GM12874 (cell line): ENCODE data around the gene MLLT6.

ENCODE experiments used
- TF ChIP-seq, protein P1 (sequence below): IDR thresholded peaks from 2 replicates; pipeline ENCODE4 v1.5.1; 2011; ENCODE audit warnings: low read depth, mild to moderate bottlenecking, control low read depth, low read length, moderate library complexity; ENCODE audit not compliant: insufficient read depth

Gene MLLT6

DNA sequence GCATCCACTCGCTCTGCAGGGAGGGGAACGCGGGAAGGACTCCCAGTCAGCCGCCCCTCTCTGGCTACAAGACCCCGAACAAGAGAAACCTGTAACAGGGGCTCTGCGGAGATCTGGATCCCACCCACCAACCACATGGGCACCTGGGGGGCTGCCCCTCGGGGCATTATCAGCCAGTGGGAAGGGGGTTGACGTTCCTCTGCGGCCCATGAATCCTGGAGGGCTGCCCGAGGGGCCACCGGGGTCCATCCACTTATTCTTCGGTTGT is 44.9 kb downstream of the MLLT6 start:
- TF ChIP-seq, protein P1, sequence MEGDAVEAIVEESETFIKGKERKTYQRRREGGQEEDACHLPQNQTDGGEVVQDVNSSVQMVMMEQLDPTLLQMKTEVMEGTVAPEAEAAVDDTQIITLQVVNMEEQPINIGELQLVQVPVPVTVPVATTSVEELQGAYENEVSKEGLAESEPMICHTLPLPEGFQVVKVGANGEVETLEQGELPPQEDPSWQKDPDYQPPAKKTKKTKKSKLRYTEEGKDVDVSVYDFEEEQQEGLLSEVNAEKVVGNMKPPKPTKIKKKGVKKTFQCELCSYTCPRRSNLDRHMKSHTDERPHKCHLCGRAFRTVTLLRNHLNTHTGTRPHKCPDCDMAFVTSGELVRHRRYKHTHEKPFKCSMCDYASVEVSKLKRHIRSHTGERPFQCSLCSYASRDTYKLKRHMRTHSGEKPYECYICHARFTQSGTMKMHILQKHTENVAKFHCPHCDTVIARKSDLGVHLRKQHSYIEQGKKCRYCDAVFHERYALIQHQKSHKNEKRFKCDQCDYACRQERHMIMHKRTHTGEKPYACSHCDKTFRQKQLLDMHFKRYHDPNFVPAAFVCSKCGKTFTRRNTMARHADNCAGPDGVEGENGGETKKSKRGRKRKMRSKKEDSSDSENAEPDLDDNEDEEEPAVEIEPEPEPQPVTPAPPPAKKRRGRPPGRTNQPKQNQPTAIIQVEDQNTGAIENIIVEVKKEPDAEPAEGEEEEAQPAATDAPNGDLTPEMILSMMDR = no peak

GRCh38 chr17:38750312-38751121 is 45.4 kb downstream of the MLLT6 start:
- TF ChIP-seq, protein P1 = no peak

GRCh38 chr17:38751144-38751807 is 46.2 kb downstream of the MLLT6 start:
- TF ChIP-seq, protein P1 = no peak

DNA sequence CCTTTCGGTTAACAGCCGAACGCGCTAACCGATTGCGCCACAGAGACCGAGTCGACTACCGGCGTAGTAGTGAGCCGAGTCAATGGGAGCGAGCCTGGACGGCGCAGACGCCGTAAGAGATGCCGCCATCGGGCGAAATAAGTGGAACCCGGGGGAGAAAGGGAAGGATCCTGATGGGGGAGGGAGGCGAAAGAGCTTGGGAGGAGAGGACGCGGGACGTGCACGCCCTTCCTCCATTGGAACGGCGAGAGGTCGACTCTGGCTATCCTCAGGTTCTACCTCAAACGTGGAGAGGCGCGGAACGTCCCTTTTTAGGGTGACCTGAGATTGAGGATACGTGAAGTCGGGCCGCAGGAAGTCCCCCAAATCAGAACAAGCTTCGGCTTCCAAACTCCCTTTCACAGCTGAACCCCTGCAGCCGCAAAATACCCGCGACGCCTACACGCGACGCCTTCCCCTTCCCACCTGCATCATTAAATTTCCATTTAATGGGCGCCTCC is 46.8 kb downstream of the MLLT6 start:
- TF ChIP-seq, protein P1 = no peak

DNA sequence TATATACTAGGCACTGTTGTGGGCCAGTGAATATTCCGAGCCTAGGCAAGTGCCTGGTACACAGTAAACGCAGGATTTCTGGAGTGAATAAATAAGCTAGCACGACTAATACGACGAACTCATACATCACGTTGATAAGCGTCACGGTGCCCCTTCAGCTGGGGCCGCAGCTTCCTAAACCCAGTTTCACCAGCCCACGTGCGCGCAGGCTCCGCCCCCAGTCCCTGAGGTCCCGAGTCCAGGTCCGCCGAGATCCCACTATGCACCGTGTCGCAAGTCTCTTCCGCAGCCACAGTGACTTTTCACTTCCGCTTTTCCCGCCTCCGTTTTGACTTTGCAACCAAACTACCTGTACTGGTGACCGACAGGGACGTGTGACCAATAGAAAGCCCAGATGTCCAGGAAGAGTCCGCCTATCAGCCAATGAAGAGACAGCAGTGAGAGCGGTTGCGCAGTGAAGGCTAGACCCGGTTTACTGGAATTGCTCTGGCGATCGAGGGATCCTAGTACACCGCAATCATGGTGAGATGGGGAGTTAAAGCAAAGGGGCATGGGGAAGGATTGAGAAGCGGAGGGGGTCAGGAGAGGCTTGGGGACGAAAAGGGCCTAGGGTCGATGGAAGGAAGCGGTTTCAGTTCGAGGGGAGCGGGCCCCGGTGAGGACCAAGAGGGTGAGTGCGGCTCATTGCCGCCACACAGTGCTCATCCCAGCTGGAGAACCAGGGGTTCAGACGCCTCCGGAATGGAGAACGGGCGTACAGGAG is 47.4 kb downstream of the MLLT6 start, which contains the start of gene PSMB3:
Gene PSMB3 (plus strand): TSS at position 434 of the 763 bp plus-strand sequence. CDS start 86 bp downstream, at position 520.
- TF ChIP-seq, protein P1 = no peak

GRCh38 chr17:38753071-38753506 is 48.0 kb downstream of the MLLT6 start:
- TF ChIP-seq, protein P1 = no peak

GRCh38 chr17:38761612-38762011 is 56.5 kb downstream of the MLLT6 start:
- TF ChIP-seq, protein P1 = peak; percentile 45; the same call in 1 of the 2 replicates
